Measurements from ENCODE around the gene NPVF.

Gene NPVF

GRCh38 chr7:25228386-25228785 lies at the start of gene NPVF:
Gene NPVF (minus strand): TSS chr7:25228486. CDS start chr7:25228439, 47 bp downstream.
- TF ChIP-seq CTCF (IDR thresholded peaks at IDR 0.05): no peak
- no peaks in the 10 kb centered on the region for H3K9me3 ChIP-seq
- no peak within 1 kb of the TSS for H3K27ac ChIP-seq

DNA sequence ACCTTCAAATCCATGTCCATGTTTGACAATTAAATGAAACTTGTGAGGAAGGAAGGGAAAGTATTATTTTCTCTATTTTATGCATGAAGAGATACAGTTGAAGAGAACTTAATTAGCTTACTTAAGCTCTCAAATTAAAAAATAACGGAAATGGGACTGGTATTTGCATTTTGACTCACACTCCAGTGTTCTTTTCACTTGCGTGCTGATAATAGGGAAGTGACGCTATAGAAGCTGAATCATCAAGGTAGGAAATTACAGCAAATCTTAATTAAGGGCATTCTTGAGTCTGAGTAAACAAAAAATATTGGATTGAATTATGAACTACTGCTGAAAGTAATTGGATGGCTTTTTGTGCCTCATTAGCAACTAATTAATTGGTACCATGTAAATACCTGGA lies 44.0 kb upstream of the NPVF start:
- no peak for TF ChIP-seq CTCF (IDR thresholded peaks at IDR 0.05)
- H3K4me3 ChIP-seq (ENCODE audit: low read depth in 1 of 2, low read length in 1 of 2): no peak overlapping the region
- peaks cover 0 to 4% of the 10 kb centered on the region in 2 experiments for H3K4me1 ChIP-seq (ENCODE audit: control insufficient read depth in 1 of 2, insufficient read depth in 1 of 2, low read depth in 1 of 2, low read length in 1 of 2)
- no peaks in the 10 kb centered on the region for H3K36me3 ChIP-seq
- H3K9me3 ChIP-seq: no peaks in the 10 kb centered on the region
- H3K27ac ChIP-seq: no peak overlapping the region
- peaks cover 14% of the 10 kb centered on the region for H3K27me3 ChIP-seq

More at GRCh38 chr7:25228386-25228785, at the start of gene NPVF:
- Histone ChIP-seq H3K4me1 (ENCODE audit: control insufficient read depth in 1 of 2, insufficient read depth in 1 of 2, low read depth in 1 of 2, low read length in 1 of 2) (no peaks in the 10 kb centered on the region), H3K36me3 (no peaks in the 10 kb centered on the region), H3K4me3 (ENCODE audit: low read depth in 1 of 2, low read length in 1 of 2) (no peak within 1 kb of the TSS), H3K27me3 (peaks cover 54% of the 10 kb centered on the region)

DNA sequence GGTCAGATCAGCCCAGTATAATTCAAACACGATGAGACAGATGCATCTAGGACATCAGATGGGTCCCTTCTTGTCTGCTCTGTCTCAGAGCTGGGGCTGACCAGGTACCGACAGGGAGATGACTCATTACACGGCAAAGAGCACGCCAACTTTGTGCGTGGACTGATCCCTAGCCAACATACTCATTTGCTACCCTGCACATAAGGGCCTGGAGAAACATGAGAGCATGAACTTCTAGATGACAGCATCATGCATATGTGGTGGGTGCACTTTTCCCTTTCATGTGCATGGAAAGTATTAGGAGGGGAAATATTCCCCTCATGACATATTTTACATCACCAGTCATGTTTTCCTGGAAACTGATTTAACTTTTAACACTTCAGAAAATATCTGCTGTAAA lies 35.1 kb upstream of the NPVF start:
- no peaks in the 10 kb centered on the region for H3K9me3 ChIP-seq
- peaks cover 17% of the 10 kb centered on the region for H3K27me3 ChIP-seq
- H3K4me1 ChIP-seq (ENCODE audit: control insufficient read depth in 1 of 2, insufficient read depth in 1 of 2, low read depth in 1 of 2, low read length in 1 of 2): peaks cover 38 to 49% of the 10 kb centered on the region in 2 experiments
- H3K27ac ChIP-seq: no peak overlapping the region
- H3K4me3 ChIP-seq (ENCODE audit: low read depth in 1 of 2, low read length in 1 of 2): no peak overlapping the region
- no peaks in the 10 kb centered on the region for H3K36me3 ChIP-seq
- TF ChIP-seq CTCF (IDR thresholded peaks at IDR 0.05): no peak

DNA sequence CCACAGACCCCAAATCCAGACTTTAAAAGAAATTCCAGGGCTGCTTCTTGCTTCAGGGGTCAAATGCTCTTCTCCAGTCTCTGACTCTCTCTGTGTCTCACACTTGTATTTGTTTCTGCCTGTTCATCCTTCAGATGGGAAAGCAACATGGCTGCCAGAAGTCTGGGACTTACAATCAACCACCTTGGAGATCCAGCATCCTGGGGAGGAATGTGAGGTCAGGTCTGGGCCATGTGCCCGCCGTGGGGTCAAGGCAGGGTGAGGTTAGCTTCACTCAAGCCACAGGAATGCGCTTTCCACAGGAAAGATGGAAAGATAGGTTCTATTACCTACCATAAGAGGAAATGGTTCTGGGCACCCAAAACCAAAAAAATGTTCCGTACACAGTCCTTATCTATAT lies 34.3 kb upstream of the NPVF start:
- TF ChIP-seq CTCF (IDR thresholded peaks at IDR 0.05): no peak
- peaks cover 21% of the 10 kb centered on the region for H3K27me3 ChIP-seq
- H3K36me3 ChIP-seq: no peaks in the 10 kb centered on the region
- no peak overlapping the region for H3K4me3 ChIP-seq (ENCODE audit: low read depth in 1 of 2, low read length in 1 of 2)
- H3K9me3 ChIP-seq: no peaks in the 10 kb centered on the region
- H3K27ac ChIP-seq: no peak overlapping the region
- peaks cover 38 to 49% of the 10 kb centered on the region in 2 experiments for H3K4me1 ChIP-seq (ENCODE audit: control insufficient read depth in 1 of 2, insufficient read depth in 1 of 2, low read depth in 1 of 2, low read length in 1 of 2)

DNA sequence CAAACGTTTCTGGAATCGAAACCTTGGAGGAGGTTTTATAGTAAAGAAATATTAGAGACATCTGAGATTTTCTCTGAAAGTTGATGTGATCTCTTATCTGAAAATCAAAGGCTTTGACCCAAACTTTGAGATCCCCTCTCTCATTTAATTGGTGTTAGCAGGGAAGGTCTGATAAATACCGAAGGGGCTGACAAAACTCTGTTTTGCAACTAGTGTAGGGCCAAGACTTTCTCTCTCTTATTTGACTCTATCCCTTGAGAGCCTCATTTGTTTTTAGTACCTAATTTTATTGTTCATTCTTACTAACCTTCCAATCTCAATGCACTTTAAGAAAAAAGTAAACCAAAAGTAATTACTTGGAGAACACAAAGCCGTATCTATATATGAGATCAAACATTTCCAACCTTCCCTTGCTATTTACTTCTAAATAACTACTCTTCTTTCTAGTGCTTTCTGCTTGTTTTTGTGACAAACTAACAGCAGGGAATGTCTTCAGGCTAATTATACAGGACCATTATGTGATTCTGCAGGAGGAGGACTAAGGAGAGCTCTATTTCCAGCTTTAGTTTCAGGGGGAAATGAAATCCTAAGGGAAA lies 33.4 kb upstream of the NPVF start:
- TF ChIP-seq CTCF (IDR thresholded peaks at IDR 0.05): no peak
- peaks cover 38 to 49% of the 10 kb centered on the region in 2 experiments for H3K4me1 ChIP-seq (ENCODE audit: control insufficient read depth in 1 of 2, insufficient read depth in 1 of 2, low read depth in 1 of 2, low read length in 1 of 2)
- H3K27me3 ChIP-seq: peaks cover 16% of the 10 kb centered on the region
- H3K36me3 ChIP-seq: no peaks in the 10 kb centered on the region
- no peaks in the 10 kb centered on the region for H3K9me3 ChIP-seq
- H3K27ac ChIP-seq: no peak overlapping the region
- H3K4me3 ChIP-seq (ENCODE audit: low read depth in 1 of 2, low read length in 1 of 2): no peak overlapping the region
